ENCODE data around the gene AAGAB. TPM values are rescaled to one million over a fixed set of nuclear protein-coding genes. Genes with fewer than 3 reads are reported as not detected.

The AAGAB gene
- total and polyA plus RNA-seq, 2 donors (not counting 1 experiment from before 2014, with no cell fraction given): 55.8 to 62.5 TPM

GRCh38 chr15:67183443-67184169 is 70.9 kb downstream of the AAGAB start:
- Histone ChIP-seq H3K4me1 (ENCODE audit: control insufficient read depth, extremely low read depth, insufficient read depth, low read length) (peaks cover 64% of the 10 kb centered on the region), H3K9me3 (ENCODE audit: control insufficient read depth, insufficient read depth, low read depth, low read length) (no peaks in the 10 kb centered on the region), H2AFZ (ENCODE audit: low read length) (no peak overlapping the region), H3K4me2 (ENCODE audit: extremely low read depth, insufficient read depth, low read length) (no peak overlapping the region), H3K36me3 (ENCODE audit: control insufficient read depth, insufficient read depth, low read length) (peaks cover 59% of the 10 kb centered on the region), H3K79me2 (ENCODE audit: control insufficient read depth, insufficient read depth, low read length) (peaks cover 45% of the 10 kb centered on the region), H3K27me3 (ENCODE audit: control insufficient read depth, insufficient read depth, low read length) (no peaks in the 10 kb centered on the region), H3K27ac (ENCODE audit: insufficient read depth, low read length) (peak overlapping the region; percentile 79), H3K9ac (ENCODE audit: insufficient read depth, low read length) (no peak overlapping the region), H4K20me1 (ENCODE audit: control insufficient read depth, extremely low read depth, insufficient read depth, low read length) (no peaks in the 10 kb centered on the region), H3K4me3 (replicated peaks in 1 of 4; ENCODE audit: control extremely low read depth in 1 of 4, insufficient read depth in 1 of 4, low read depth in 3 of 4, low read length in 4 of 4) (no peak overlapping the region)
- DNase-seq (ENCODE audit: low read depth in 2 of 2): peak; percentile 59 to 61
- TF ChIP-seq, protein P1, sequence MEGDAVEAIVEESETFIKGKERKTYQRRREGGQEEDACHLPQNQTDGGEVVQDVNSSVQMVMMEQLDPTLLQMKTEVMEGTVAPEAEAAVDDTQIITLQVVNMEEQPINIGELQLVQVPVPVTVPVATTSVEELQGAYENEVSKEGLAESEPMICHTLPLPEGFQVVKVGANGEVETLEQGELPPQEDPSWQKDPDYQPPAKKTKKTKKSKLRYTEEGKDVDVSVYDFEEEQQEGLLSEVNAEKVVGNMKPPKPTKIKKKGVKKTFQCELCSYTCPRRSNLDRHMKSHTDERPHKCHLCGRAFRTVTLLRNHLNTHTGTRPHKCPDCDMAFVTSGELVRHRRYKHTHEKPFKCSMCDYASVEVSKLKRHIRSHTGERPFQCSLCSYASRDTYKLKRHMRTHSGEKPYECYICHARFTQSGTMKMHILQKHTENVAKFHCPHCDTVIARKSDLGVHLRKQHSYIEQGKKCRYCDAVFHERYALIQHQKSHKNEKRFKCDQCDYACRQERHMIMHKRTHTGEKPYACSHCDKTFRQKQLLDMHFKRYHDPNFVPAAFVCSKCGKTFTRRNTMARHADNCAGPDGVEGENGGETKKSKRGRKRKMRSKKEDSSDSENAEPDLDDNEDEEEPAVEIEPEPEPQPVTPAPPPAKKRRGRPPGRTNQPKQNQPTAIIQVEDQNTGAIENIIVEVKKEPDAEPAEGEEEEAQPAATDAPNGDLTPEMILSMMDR (conservative IDR thresholded peaks at IDR 0.05 in 1 of 2, IDR thresholded peaks at IDR 0.05 in 1 of 2; ENCODE audit: low read depth in 1 of 2, low read length in 2 of 2): no peak
- no peak for TF ChIP-seq EZH2 (IDR thresholded peaks at IDR 0.05; ENCODE audit: low read length, missing control alignments)

DNA sequence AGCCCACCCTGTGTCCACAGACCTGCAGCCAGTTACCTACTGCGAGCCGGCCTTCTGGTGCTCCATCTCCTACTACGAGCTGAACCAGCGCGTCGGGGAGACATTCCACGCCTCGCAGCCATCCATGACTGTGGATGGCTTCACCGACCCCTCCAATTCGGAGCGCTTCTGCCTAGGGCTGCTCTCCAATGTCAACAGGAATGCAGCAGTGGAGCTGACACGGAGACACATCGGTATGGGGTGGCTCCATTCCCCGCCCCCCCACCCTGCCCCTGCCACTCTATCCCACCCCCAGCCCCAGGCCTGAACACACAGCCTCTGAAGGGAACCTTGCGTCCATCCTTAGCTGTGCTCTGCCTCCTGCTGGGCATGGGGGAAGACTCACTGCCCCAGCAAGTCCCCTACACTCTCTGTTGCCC is 73.2 kb downstream of the AAGAB start:
- Histone ChIP-seq H3K9ac (ENCODE audit: insufficient read depth, low read length) (no peak overlapping the region), H3K36me3 (ENCODE audit: control insufficient read depth, insufficient read depth, low read length) (peaks cover 44% of the 10 kb centered on the region), H2AFZ (ENCODE audit: low read length) (no peak overlapping the region), H3K27ac (ENCODE audit: insufficient read depth, low read length) (peak overlapping the region; percentile 9), H3K79me2 (ENCODE audit: control insufficient read depth, insufficient read depth, low read length) (peaks cover 43% of the 10 kb centered on the region), H3K9me3 (ENCODE audit: control insufficient read depth, insufficient read depth, low read depth, low read length) (no peaks in the 10 kb centered on the region), H4K20me1 (ENCODE audit: control insufficient read depth, extremely low read depth, insufficient read depth, low read length) (no peaks in the 10 kb centered on the region), H3K4me1 (ENCODE audit: control insufficient read depth, extremely low read depth, insufficient read depth, low read length) (peaks cover 71% of the 10 kb centered on the region), H3K4me3 (replicated peaks in 1 of 4; ENCODE audit: control extremely low read depth in 1 of 4, insufficient read depth in 1 of 4, low read depth in 3 of 4, low read length in 4 of 4) (no peak overlapping the region), H3K4me2 (ENCODE audit: extremely low read depth, insufficient read depth, low read length) (no peak overlapping the region), H3K27me3 (ENCODE audit: control insufficient read depth, insufficient read depth, low read length) (no peaks in the 10 kb centered on the region)
- DNase-seq (ENCODE audit: low read depth in 2 of 2): no peak
- no peak for TF ChIP-seq EZH2 (IDR thresholded peaks at IDR 0.05; ENCODE audit: low read length, missing control alignments)
- TF ChIP-seq, protein P1 (conservative IDR thresholded peaks at IDR 0.05 in 1 of 2, IDR thresholded peaks at IDR 0.05 in 1 of 2; ENCODE audit: low read depth in 1 of 2, low read length in 2 of 2): no peak

- H3K27ac ChIP-seq (ENCODE audit: insufficient read depth, low read length): peak overlapping the region; percentile 84
Measured at GRCh38 chr15:67180514-67181191, 73.8 kb downstream of the AAGAB start.

More at GRCh38 chr15:67180514-67181191, 73.8 kb downstream of the AAGAB start:
- H3K4me3 ChIP-seq (replicated peaks in 1 of 4; ENCODE audit: control extremely low read depth in 1 of 4, insufficient read depth in 1 of 4, low read depth in 3 of 4, low read length in 4 of 4): no peak overlapping the region
- no peaks in the 10 kb centered on the region for H4K20me1 ChIP-seq (ENCODE audit: control insufficient read depth, extremely low read depth, insufficient read depth, low read length)
- no peaks in the 10 kb centered on the region for H3K9me3 ChIP-seq (ENCODE audit: control insufficient read depth, insufficient read depth, low read depth, low read length)
- H3K79me2 ChIP-seq (ENCODE audit: control insufficient read depth, insufficient read depth, low read length): peaks cover 47% of the 10 kb centered on the region
- no peak overlapping the region for H3K9ac ChIP-seq (ENCODE audit: insufficient read depth, low read length)
- no peak overlapping the region for H2AFZ ChIP-seq (ENCODE audit: low read length)
- H3K27me3 ChIP-seq (ENCODE audit: control insufficient read depth, insufficient read depth, low read length): no peaks in the 10 kb centered on the region
- DNase-seq (ENCODE audit: low read depth in 2 of 2): no peak
- H3K4me2 ChIP-seq (ENCODE audit: extremely low read depth, insufficient read depth, low read length): no peak overlapping the region
- TF ChIP-seq, protein P1 (conservative IDR thresholded peaks at IDR 0.05 in 1 of 2, IDR thresholded peaks at IDR 0.05 in 1 of 2; ENCODE audit: low read depth in 1 of 2, low read length in 2 of 2): no peak
- no peak for TF ChIP-seq EZH2 (IDR thresholded peaks at IDR 0.05; ENCODE audit: low read length, missing control alignments)
- H3K36me3 ChIP-seq (ENCODE audit: control insufficient read depth, insufficient read depth, low read length): peaks cover 44% of the 10 kb centered on the region
- peaks cover 71% of the 10 kb centered on the region for H3K4me1 ChIP-seq (ENCODE audit: control insufficient read depth, extremely low read depth, insufficient read depth, low read length)

All from fibroblast of lung (primary cell).